Activated CD4-positive, alpha-beta T cell treated with anti-CD3 and anti-CD28 coated beads, Interleukin-2, amount 10 ng/mL, durations not matched to agents 24 days and 14 days (primary cell): ENCODE data around the gene NTRK2. TPM values are rescaled to one million over a fixed set of nuclear protein-coding genes. Genes with fewer than 3 reads are reported as not detected.

Source experiments
- DNase-seq: peaks from one replicate; pipeline ENCODE4 v3.0.0; 2022
- H3K27ac Mint-ChIP-seq: one replicate; pipeline ENCODE4 v1.8.0; 2022; ENCODE audit warnings: mild to moderate bottlenecking, mixed read lengths
- H3K27me3 Mint-ChIP-seq: one replicate; pipeline ENCODE4 v1.8.0; 2022; ENCODE audit warnings: mixed read lengths
- H3K36me3 Mint-ChIP-seq: one replicate; pipeline ENCODE4 v1.8.0; 2022; ENCODE audit warnings: low read depth, mild to moderate bottlenecking, mixed read lengths
- H3K4me1 Mint-ChIP-seq: one replicate; pipeline ENCODE4 v1.8.0; 2021; ENCODE audit warnings: mixed read lengths
- H3K4me3 Mint-ChIP-seq: one replicate; pipeline ENCODE4 v1.8.0; 2022; ENCODE audit warnings: mild to moderate bottlenecking, moderate library complexity, mixed read lengths
- H3K9me3 Mint-ChIP-seq: one replicate; pipeline ENCODE4 v1.8.0; 2021; ENCODE audit warnings: mixed read lengths
- intact Hi-C: fragments of 100-400 bp; cut with micrococcal nuclease; formaldehyde crosslinking; loops from one replicate; pipeline ENCODE4 v1.15.1; 2023
- total RNA-seq: library from RNA; stranded (reverse); gene quantifications from 2 replicates; pipeline ENCODE4 v1.2.3, GENCODE V29; 2022

Gene NTRK2
- total RNA-seq, 1 donor from 2014 or later, result 2.4 TPM

GRCh38 chr9:84698323-84698722 is 28.8 kb downstream of the NTRK2 start:
- H3K36me3 Mint-ChIP-seq, result no peaks in the 10 kb centered on the region
- no peak overlapping the region for H3K27ac Mint-ChIP-seq
- H3K4me3 Mint-ChIP-seq, result no peak overlapping the region
- H3K27me3 Mint-ChIP-seq, result peaks cover 5% of the 10 kb centered on the region
- no peak for DNase-seq
- peaks cover 15% of the 10 kb centered on the region for H3K4me1 Mint-ChIP-seq
- intact Hi-C loops, result loop anchor here (5.0 kb wide), 1 partner anchor 254 kb away; no protein-coding TSS in a partner anchor
- no peaks in the 10 kb centered on the region for H3K9me3 Mint-ChIP-seq

GRCh38 chr9:84699984-84700383 is 30.5 kb downstream of the NTRK2 start:
- H3K27me3 Mint-ChIP-seq, result peaks cover 5% of the 10 kb centered on the region
- H3K4me3 Mint-ChIP-seq, result no peak overlapping the region
- H3K9me3 Mint-ChIP-seq, result no peaks in the 10 kb centered on the region
- no peaks in the 10 kb centered on the region for H3K36me3 Mint-ChIP-seq
- H3K4me1 Mint-ChIP-seq, result peaks cover 13% of the 10 kb centered on the region
- intact Hi-C loops, result loop anchor here (5.0 kb wide), 1 partner anchor 252 kb away; no protein-coding TSS in a partner anchor
- DNase-seq, result no peak
- peak overlapping the region; percentile 14 for H3K27ac Mint-ChIP-seq

- no peaks in the 10 kb centered on the region for H3K36me3 Mint-ChIP-seq
- H3K27me3 Mint-ChIP-seq, result peaks cover 3% of the 10 kb centered on the region
- H3K4me3 Mint-ChIP-seq, result no peak overlapping the region
- intact Hi-C loops, result loop anchor here (2.0 kb wide), 1 partner anchor 53 kb away; no protein-coding TSS in a partner anchor
- peaks cover 13% of the 10 kb centered on the region for H3K4me1 Mint-ChIP-seq
- DNase-seq, result no peak
- H3K27ac Mint-ChIP-seq, result no peak overlapping the region
- no peaks in the 10 kb centered on the region for H3K9me3 Mint-ChIP-seq
Observed at GRCh38 chr9:84701801-84702200, 32.3 kb downstream of the NTRK2 start.

- Mint-ChIP-seq H3K27ac (no peak overlapping the region), H3K9me3 (no peaks in the 10 kb centered on the region), H3K4me1 (peaks cover 13% of the 10 kb centered on the region), H3K4me3 (no peak overlapping the region), H3K27me3 (peaks cover 3% of the 10 kb centered on the region), H3K36me3 (no peaks in the 10 kb centered on the region)
- intact Hi-C loops, result loop anchor here (2.0 kb wide), 1 partner anchor 52 kb away; no protein-coding TSS in a partner anchor
- DNase-seq, result no peak
Observed at GRCh38 chr9:84702471-84702870, 32.9 kb downstream of the NTRK2 start.

GRCh38 chr9:84703793-84704192 is 34.3 kb downstream of the NTRK2 start:
- H3K27me3 Mint-ChIP-seq, result no peaks in the 10 kb centered on the region
- peaks cover 15% of the 10 kb centered on the region for H3K4me1 Mint-ChIP-seq
- DNase-seq, result no peak
- no peaks in the 10 kb centered on the region for H3K36me3 Mint-ChIP-seq
- no peak overlapping the region for H3K4me3 Mint-ChIP-seq
- no peak overlapping the region for H3K27ac Mint-ChIP-seq
- H3K9me3 Mint-ChIP-seq, result no peaks in the 10 kb centered on the region
- intact Hi-C loops, result loop anchor here (2.0 kb wide), 1 partner anchor 51 kb away; no protein-coding TSS in a partner anchor

GRCh38 chr9:84705128-84705527 is 35.6 kb downstream of the NTRK2 start:
- no peaks in the 10 kb centered on the region for H3K9me3 Mint-ChIP-seq
- no peaks in the 10 kb centered on the region for H3K27me3 Mint-ChIP-seq
- H3K36me3 Mint-ChIP-seq, result no peaks in the 10 kb centered on the region
- peaks cover 24% of the 10 kb centered on the region for H3K4me1 Mint-ChIP-seq
- intact Hi-C loops, result no loop called here
- no peak for DNase-seq
- H3K4me3 Mint-ChIP-seq, result no peak overlapping the region
- H3K27ac Mint-ChIP-seq, result no peak overlapping the region

- no peaks in the 10 kb centered on the region for H3K36me3 Mint-ChIP-seq
- no peak overlapping the region for H3K4me3 Mint-ChIP-seq
- no peak for DNase-seq
- H3K27ac Mint-ChIP-seq, result no peak overlapping the region
- intact Hi-C loops, result no loop called here
- no peaks in the 10 kb centered on the region for H3K9me3 Mint-ChIP-seq
- H3K4me1 Mint-ChIP-seq, result peaks cover 17% of the 10 kb centered on the region
- H3K27me3 Mint-ChIP-seq, result peaks cover 3% of the 10 kb centered on the region
Observed at GRCh38 chr9:84708400-84708799, 38.9 kb downstream of the NTRK2 start.

GRCh38 chr9:84709056-84709455 is 39.5 kb downstream of the NTRK2 start:
- Mint-ChIP-seq H3K4me3 (no peak overlapping the region), H3K4me1 (peaks cover 17% of the 10 kb centered on the region), H3K9me3 (no peaks in the 10 kb centered on the region), H3K27ac (no peak overlapping the region), H3K36me3 (no peaks in the 10 kb centered on the region), H3K27me3 (peaks cover 7% of the 10 kb centered on the region)
- no peak for DNase-seq
- intact Hi-C loops, result no loop called here

GRCh38 chr9:84710701-84711397 is 41.3 kb downstream of the NTRK2 start:
- Mint-ChIP-seq H3K27ac (no peak overlapping the region), H3K4me1 (peaks cover 17% of the 10 kb centered on the region), H3K27me3 (peaks cover 15% of the 10 kb centered on the region), H3K4me3 (no peak overlapping the region), H3K9me3 (no peaks in the 10 kb centered on the region), H3K36me3 (no peaks in the 10 kb centered on the region)
- intact Hi-C loops, result no loop called here
- no peak for DNase-seq

GRCh38 chr9:84711398-84711777 is 41.9 kb downstream of the NTRK2 start:
- H3K36me3 Mint-ChIP-seq, result no peaks in the 10 kb centered on the region
- H3K9me3 Mint-ChIP-seq, result no peaks in the 10 kb centered on the region
- intact Hi-C loops, result no loop called here
- H3K27me3 Mint-ChIP-seq, result peaks cover 15% of the 10 kb centered on the region
- H3K4me3 Mint-ChIP-seq, result no peak overlapping the region
- peaks cover 17% of the 10 kb centered on the region for H3K4me1 Mint-ChIP-seq
- no peak for DNase-seq
- no peak overlapping the region for H3K27ac Mint-ChIP-seq

GRCh38 chr9:84711936-84712335 is 42.4 kb downstream of the NTRK2 start:
- Mint-ChIP-seq H3K27ac (no peak overlapping the region), H3K9me3 (no peaks in the 10 kb centered on the region), H3K4me1 (peaks cover 19% of the 10 kb centered on the region), H3K4me3 (no peak overlapping the region), H3K36me3 (no peaks in the 10 kb centered on the region), H3K27me3 (peaks cover 19% of the 10 kb centered on the region)
- DNase-seq, result no peak
- intact Hi-C loops, result loop anchor here (2.0 kb wide), 1 partner anchor 43 kb away; no protein-coding TSS in a partner anchor

GRCh38 chr9:84716217-84716616 is 46.7 kb downstream of the NTRK2 start:
- Mint-ChIP-seq H3K9me3 (peaks cover 6% of the 10 kb centered on the region), H3K4me3 (no peak overlapping the region), H3K27ac (no peak overlapping the region), H3K4me1 (peaks cover 4% of the 10 kb centered on the region), H3K36me3 (no peaks in the 10 kb centered on the region), H3K27me3 (peaks cover 23% of the 10 kb centered on the region)
- intact Hi-C loops, result no loop called here
- DNase-seq, result no peak

- intact Hi-C loops, result no loop called here
- no peak overlapping the region for H3K4me3 Mint-ChIP-seq
- H3K9me3 Mint-ChIP-seq, result peaks cover 6% of the 10 kb centered on the region
- no peak for DNase-seq
- no peak overlapping the region for H3K27ac Mint-ChIP-seq
- peaks cover 26% of the 10 kb centered on the region for H3K27me3 Mint-ChIP-seq
- H3K4me1 Mint-ChIP-seq, result peaks cover 3% of the 10 kb centered on the region
- H3K36me3 Mint-ChIP-seq, result no peaks in the 10 kb centered on the region
Observed at GRCh38 chr9:84718476-84718875, 48.9 kb downstream of the NTRK2 start.

GRCh38 chr9:84722388-84722989 is 53.0 kb downstream of the NTRK2 start:
- Mint-ChIP-seq H3K27me3 (peaks cover 21% of the 10 kb centered on the region), H3K9me3 (peaks cover 6% of the 10 kb centered on the region), H3K27ac (no peak overlapping the region), H3K36me3 (no peaks in the 10 kb centered on the region), H3K4me3 (no peak overlapping the region), H3K4me1 (no peaks in the 10 kb centered on the region)
- no peak for DNase-seq
- intact Hi-C loops, result no loop called here
